ENCODE data around the gene TRIM63. TPM values are rescaled to one million over a fixed set of nuclear protein-coding genes. Genes with fewer than 3 reads are reported as not detected.

TRIM63 gene
- total RNA-seq = not detected

GRCh38 chr1:26067432-26067911 is at the start of gene TRIM63:
Gene TRIM63, minus strand, starts transcription at chr1:26067630. Its CDS starts 136 bp downstream, at chr1:26067494.

GRCh38 chr1:26111530-26112406 is 44.3 kb upstream of the TRIM63 start, which contains the start of gene PDIK1L:
Gene PDIK1L, plus strand, starts transcription at chr1:26111824. Its CDS starts 2,485 bp downstream, at chr1:26114309.

GRCh38 chr1:26045722-26046245 is 21.6 kb downstream of the TRIM63 start, which contains the start of gene SLC30A2:
Gene SLC30A2, minus strand, starts transcription at chr1:26046118. Its CDS starts 222 bp downstream, at chr1:26045896.

GRCh38 chr1:26021647-26022403 is 45.6 kb downstream of the TRIM63 start, which contains the start of gene EXTL1:
Gene EXTL1, plus strand, starts transcription at chr1:26021775. Its CDS starts 872 bp downstream, at chr1:26022647.

Small RNA genes lying within 50 kb of the gene (small RNA-seq; reads per million reads assigned to genes)
- not detected for gene RF00283
- not detected for gene RF00492

Other genes starting within 250 kb of the TRIM63 start
- gene MTFR1L, start 247.7 kb downstream of the TRIM63 start, total RNA-seq = 54.4 TPM
- gene AUNIP, start 208.2 kb downstream of the TRIM63 start, total RNA-seq = 2.3 TPM
- 13.8 TPM for gene PAQR7, start 191.9 kb downstream of the TRIM63 start, total RNA-seq
- gene STMN1, start 161.2 kb downstream of the TRIM63 start, total RNA-seq = 664 TPM
- gene PAFAH2, start 69.6 kb downstream of the TRIM63 start, total RNA-seq = 6.0 TPM
- gene EXTL1, start 45.9 kb downstream of the TRIM63 start, total RNA-seq = 2.5 TPM
- not detected for gene SLC30A2, start 21.5 kb downstream of the TRIM63 start, total RNA-seq
- 59.1 TPM for gene PDIK1L, start 44.2 kb upstream of the TRIM63 start, total RNA-seq
- 0.92 TPM for gene FAM110D, start 91.4 kb upstream of the TRIM63 start, total RNA-seq
- gene C1orf232, start 101.3 kb upstream of the TRIM63 start, total RNA-seq = not detected
- gene ZNF593, start 102.3 kb upstream of the TRIM63 start, total RNA-seq = 10.8 TPM
- not detected for gene ZNF593OS, start 104.2 kb upstream of the TRIM63 start, total RNA-seq
- gene CNKSR1, start 109.9 kb upstream of the TRIM63 start, total RNA-seq = 1.4 TPM
- gene CATSPER4, start 123.0 kb upstream of the TRIM63 start, total RNA-seq = not detected
- gene CEP85, start 166.6 kb upstream of the TRIM63 start, total RNA-seq = 16.1 TPM
- gene SH3BGRL3, start 212.5 kb upstream of the TRIM63 start, total RNA-seq = 19.8 TPM
- 9.9 TPM for gene UBXN11, start 239.0 kb upstream of the TRIM63 start, total RNA-seq

All from diencephalon (tissue), 1 donor.